HG03175 (cell line): ENCODE measurements around the gene HOXA7.

ENCODE experiments used
- ATAC-seq: cut with Tn5 transposase; IDR thresholded peaks from one replicate; pipeline ENCODE4 v1.9.1; 2021; ENCODE audit warnings: mild to moderate bottlenecking, moderate library complexity; ENCODE audit not compliant: unreplicated experiment

The HOXA7 gene

GRCh38 chr7:27109466-27110185 is 46.8 kb downstream of the HOXA7 start:
- no peak for ATAC-seq

GRCh38 chr7:27108390-27109127 is 47.9 kb downstream of the HOXA7 start:
- no peak for ATAC-seq

GRCh38 chr7:27107391-27108381 is 48.8 kb downstream of the HOXA7 start:
- ATAC-seq, result no peak

GRCh38 chr7:27106901-27107240 is 49.6 kb downstream of the HOXA7 start:
- ATAC-seq, result no peak

GRCh38 chr7:27106181-27106900 is 50.1 kb downstream of the HOXA7 start:
- ATAC-seq, result no peak

- no peak for ATAC-seq
Observed at GRCh38 chr7:27105301-27106031, 51.0 kb downstream of the HOXA7 start.

- ATAC-seq, result no peak
Observed at GRCh38 chr7:27104341-27105058, 52.0 kb downstream of the HOXA7 start.
